ENCODE measurements around the gene CCM2. TPM values are rescaled to one million over a fixed set of nuclear protein-coding genes. Genes with fewer than 3 reads are reported as not detected.

Gene CCM2
- total and polyA plus RNA-seq, 2 experiments from 2014 or later = 24.9 to 40.1 TPM

GRCh38 chr7:44981035-44981706 is 18.8 kb upstream of the CCM2 start:
- Histone ChIP-seq H3F3A (replicated peaks; ENCODE audit: low read depth) (peaks cover 50% of the 10 kb centered on the region), H3K27me3 (ENCODE audit: insufficient read depth) (no peaks in the 10 kb centered on the region), H3K27ac (ENCODE audit: low read depth) (no peak overlapping the region; the same call in 1 of the 2 replicates), H3K79me2 (replicated peaks; ENCODE audit: insufficient read depth) (peaks cover 23% of the 10 kb centered on the region), H3K4me1 (ENCODE audit: insufficient read depth) (peaks cover 10% of the 10 kb centered on the region), H3K4me3 (no peak overlapping the region), H3K9me2 (ENCODE audit: insufficient read depth) (no peaks in the 10 kb centered on the region), H2AFZ (no peak overlapping the region), H4K20me1 (replicated peaks; ENCODE audit: insufficient read depth) (peaks cover 21% of the 10 kb centered on the region), H3K36me3 (ENCODE audit: insufficient read depth) (peaks cover 40% of the 10 kb centered on the region), H3K4me2 (no peak overlapping the region)
- peak; percentile 30 for ATAC-seq
- DNase-seq (ENCODE audit: low spot score) = peak; percentile 36
- peaks cover 60% of the 10 kb centered on the region for H3K36me3 Mint-ChIP-seq (ENCODE audit: low read depth)
- TF ChIP-seq EZH2 (IDR thresholded peaks at IDR 0.05; ENCODE audit: low read depth, unreplicated experiment) (no peak), EZH2phosphoT487 (IDR thresholded peaks at IDR 0.05; ENCODE audit: unreplicated experiment) (no peak), NANOG (IDR thresholded peaks at IDR 0.05; ENCODE audit: borderline replicate concordance) (no peak), POLR2AphosphoS5 (IDR thresholded peaks at IDR 0.05; ENCODE audit: low read depth) (no peak), JUNB (IDR thresholded peaks at IDR 0.05; ENCODE audit: unreplicated experiment) (no peak), REST (IDR thresholded peaks at IDR 0.05; ENCODE audit: unreplicated experiment) (no peak), CREB1 (CRISPR knock-in tag; IDR thresholded peaks at IDR 0.05; ENCODE audit: low read depth) (no peak), ZNF462 (CRISPR knock-in tag; IDR thresholded peaks at IDR 0.05) (no peak), STAT1 (IDR thresholded peaks at IDR 0.05; ENCODE audit: unreplicated experiment) (no peak), ETS1 (IDR thresholded peaks at IDR 0.05) (no peak), ZNF114 (CRISPR knock-in tag; IDR thresholded peaks at IDR 0.05) (no peak), CTCF (conservative IDR thresholded peaks at IDR 0.05; ENCODE audit: low read depth in 2 of 2) (no peak; a peak in 1 of 4 replicates), ZNF331 (CRISPR knock-in tag; IDR thresholded peaks at IDR 0.05; ENCODE audit: low read depth) (no peak)
- H3K27ac Mint-ChIP-seq = peak overlapping the region; percentile 40; the same call in 1 of the 2 replicates
- H3K9me3 Mint-ChIP-seq = no peaks in the 10 kb centered on the region
- no peak overlapping the region for H3K4me3 Mint-ChIP-seq
- H3K4me1 Mint-ChIP-seq = peaks cover 17% of the 10 kb centered on the region
- H3K27me3 Mint-ChIP-seq (ENCODE audit: insufficient read depth, low read depth, poor library complexity) = peaks cover 24% of the 10 kb centered on the region

All from GM23338 (cell line).